Body of pancreas (tissue), 4 donors: Measurements from ENCODE around the gene SBF2. TPM values are rescaled to one million over a fixed set of nuclear protein-coding genes. Genes with fewer than 3 reads are reported as not detected.

ENCODE experiments used
- ATAC-seq: fragments of 150-250 bp; one replicate; pipeline ENCODE4 v1.9.1; 2016
- DNase-seq, 4 donors: peaks; one replicate each; pipeline ENCODE4 v3.0.0-alpha.2; 2019
- H3K27ac ChIP-seq, 4 donors: fragments of 200-600 bp; sonication (generic); 1 replicate in 3 of 4; 2 replicates in 1 of 4; pipeline versions ENCODE4 v1.5.1 to v1.6.1; 2016 to 2019; ENCODE audit warnings: mild to moderate bottlenecking in 1 of 4, mixed read lengths in 1 of 4, moderate library complexity in 1 of 4
- H3K27me3 ChIP-seq, 2 donors: fragments of 200-600 bp; sonication (generic); one replicate each; pipeline ENCODE4 v1.6.0; 2016; ENCODE audit warnings: mild to moderate bottlenecking in 1 of 2
- H3K36me3 ChIP-seq, 2 donors: fragments of 200-600 bp; sonication (generic); replicated peaks in 1 of 2; 2 replicates each; pipeline ENCODE4 v1.5.1; 2016; ENCODE audit warnings: low read depth in 2 of 2; ENCODE audit not compliant: insufficient read depth in 1 of 2
- H3K4me1 ChIP-seq: fragments of 200-600 bp; sonication (generic); one replicate; pipeline ENCODE4 v1.6.0; 2016
- H3K4me3 ChIP-seq, 2 donors: fragments of 200-600 bp; sonication (generic); 1 replicate in 1 of 2; 2 replicates in 1 of 2; pipeline ENCODE4 v1.5.1; 2016 to 2019
- H3K9me3 ChIP-seq, 3 donors: fragments of 200-600 bp; sonication (generic); 1 replicate in 2 of 3; 2 replicates in 1 of 3; pipeline ENCODE4 v1.5.1; 2016
- CTCF ChIP-seq, 7 experiments: fragments of 450-650 bp in 4 of 7; fragments of 200-600 bp in 3 of 7; sonication (generic) in 3 of 7; IDR thresholded peaks; one replicate each; pipeline ENCODE4 v1.5.1; 2016 to 2019; ENCODE audit warnings: antibody characterized with exemption in 7 of 7
- POLR2A ChIP-seq, 3 donors: fragments of 450-650 bp; IDR thresholded peaks; one replicate each; pipeline ENCODE4 v1.6.1; 2016; ENCODE audit warnings: antibody characterized with exemption in 3 of 3, mild to moderate bottlenecking in 2 of 3
- WGBS, 2 donors: methylation state at CpG; one replicate each; pipeline ENCODE4 v1.1.5; 2017; 5-methylcytosine and 5-hydroxymethylcytosine counted together
- intact Hi-C: fragments of 100-400 bp; cut with DNase I; formaldehyde crosslinking; loops from one replicate; pipeline ENCODE4 v1.15.1; 2023
- total RNA-seq, 2 donors: library from RNA; depleted of rRNA; stranded (reverse); fragments of >200 nt; gene quantifications; one replicate each; pipeline ENCODE4 v1.1.0, GENCODE V29; 2016

Gene SBF2
- total RNA-seq, 2 donors from 2014 or later: 23.6 to 38.9 TPM

GRCh38 chr11:10305262-10305963 lies 11.4 kb upstream of the SBF2 start:
- Histone ChIP-seq H3K27me3 (peaks cover 0 to 6% of the 10 kb centered on the region in 2 donors), H3K27ac (peak overlapping the region in 3 of 4 donors; percentile 82 to 92 (median 87)), H3K4me1 (peaks cover 78% of the 10 kb centered on the region), H3K9me3 (no peaks in the 10 kb centered on the region), H3K4me3 (peak overlapping the region; percentile 21 to 37), H3K36me3 (no peaks in the 10 kb centered on the region)
- DNase-seq (peak; percentile 37 to 49 (median 38)), ATAC-seq (no peak)
- WGBS, 2 donors: 1% methylated on average over 50 of the region's 51 CpGs; no CpG with 5 or more reads in 1 of the 2 donors
- TF ChIP-seq CTCF (IDR thresholded peaks at IDR 0.05) (no peak), POLR2A (IDR thresholded peaks at IDR 0.05) (no peak)
- intact Hi-C loops: loop anchor here (5.0 kb wide), 1 partner anchor 98 kb away; no protein-coding TSS in a partner anchor

- peak within 1 kb of the TSS; percentile 27 to 92 (median 84) for H3K27ac ChIP-seq
- intact Hi-C loops: loop anchor here (5.0 kb wide), 1 partner anchor 97 kb away; no protein-coding TSS in a partner anchor
- H3K4me3 ChIP-seq: peak within 1 kb of the TSS; percentile 21 to 37
- WGBS, 2 donors: 1 to 3% methylated on average over 30 to 48 of the region's 48 CpGs
- H3K27me3 ChIP-seq: peaks cover 0 to 6% of the 10 kb centered on the region in 2 donors
- peaks cover 72% of the 10 kb centered on the region for H3K4me1 ChIP-seq
- ATAC-seq: peak; percentile 43
- no peaks in the 10 kb centered on the region for H3K36me3 ChIP-seq
- TF ChIP-seq POLR2A (IDR thresholded peaks at IDR 0.05) (peak; percentile 78 to 96 (median 95)), CTCF (IDR thresholded peaks at IDR 0.05) (peak; percentile 12 to 62 (median 53))
- peak; percentile 74 to 88 (median 86) for DNase-seq
- H3K9me3 ChIP-seq: no peaks in the 10 kb centered on the region
Observed at GRCh38 chr11:10304495-10305261, 10.7 kb upstream of the SBF2 start, which contains the start of gene ADM. Gene ADM (plus strand): TSS chr11:10305073. CDS start chr11:10305701, 628 bp downstream.

GRCh38 chr11:10303558-10304363 lies 9.7 kb upstream of the SBF2 start:
- intact Hi-C loops: no loop called here
- WGBS, 2 donors: 12 to 13% methylated on average over 22 to 29 of the region's 29 CpGs
- no peak for ATAC-seq

More at GRCh38 chr11:10303558-10304363, 9.7 kb upstream of the SBF2 start:
- no peaks in the 10 kb centered on the region for H3K36me3 ChIP-seq
- H3K27ac ChIP-seq: peak overlapping the region; percentile 75 to 92 (median 84)
- H3K4me1 ChIP-seq: peaks cover 63% of the 10 kb centered on the region
- peaks cover 0 to 6% of the 10 kb centered on the region in 2 donors for H3K27me3 ChIP-seq
- TF ChIP-seq CTCF (IDR thresholded peaks at IDR 0.05) (no peak), POLR2A (IDR thresholded peaks at IDR 0.05) (peak in 2 of 3 donors; percentile 0 to 7)
- no peaks in the 10 kb centered on the region for H3K9me3 ChIP-seq
- peak; percentile 26 to 55 (median 42) for DNase-seq
- H3K4me3 ChIP-seq: peak overlapping the region; percentile 51 to 82
